ENCODE measurements around the gene ZDHHC11B. TPM values are rescaled to one million over a fixed set of nuclear protein-coding genes. Genes with fewer than 3 reads are reported as not detected.

ZDHHC11B gene
- total RNA-seq, 2 donors from 2014 or later = 0.75 to 1.3 TPM

DNA sequence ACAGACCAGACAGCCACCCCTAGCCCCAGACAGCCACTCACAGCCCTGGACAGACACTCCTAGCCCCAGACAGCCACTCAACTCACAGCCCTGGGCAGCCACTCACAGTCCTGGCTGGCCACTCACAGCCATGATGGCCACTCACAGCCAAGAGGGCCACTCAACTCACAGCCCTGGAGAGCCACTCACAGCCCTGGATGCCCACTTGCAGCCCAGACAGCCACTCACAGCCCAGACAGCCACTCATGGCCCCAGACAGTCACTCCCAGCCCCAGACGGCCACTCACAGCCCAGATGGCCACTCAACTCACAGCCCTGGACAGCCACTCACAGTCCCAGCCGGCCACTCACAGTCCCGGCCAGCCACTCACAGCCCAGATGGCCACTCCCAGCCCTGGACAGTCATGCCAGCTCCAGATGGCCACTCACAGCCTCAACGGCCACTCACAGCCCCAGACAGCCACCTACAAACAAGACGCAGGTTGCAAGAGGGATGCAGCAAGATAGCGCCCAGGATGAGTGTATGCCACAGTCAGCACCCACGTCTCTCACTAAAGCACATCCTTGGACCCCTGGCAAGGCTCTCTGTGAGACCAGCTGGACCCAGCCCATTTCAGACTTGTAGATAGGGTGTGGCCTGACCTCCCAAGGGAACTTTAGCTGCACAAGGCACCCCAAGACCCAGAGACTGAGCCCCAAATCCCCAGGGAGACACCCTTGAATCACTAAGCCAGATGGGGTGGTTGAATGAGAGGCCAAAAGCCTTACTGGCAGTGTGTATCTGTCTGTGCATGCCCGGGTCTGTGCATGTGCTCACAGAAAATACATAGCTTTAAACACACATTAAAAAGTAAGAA is 22.4 kb downstream of the ZDHHC11B start:
- no peak overlapping the region for H3K4me3 Mint-ChIP-seq
- H3K36me3 Mint-ChIP-seq (ENCODE audit: low read depth) = no peaks in the 10 kb centered on the region
- no peaks in the 10 kb centered on the region for H3K4me1 Mint-ChIP-seq
- Histone ChIP-seq H3K9ac (ENCODE audit: extremely low read depth, low read length, poor library complexity, severe bottlenecking) (no peak overlapping the region), H3K27ac (ENCODE audit: low read depth, low read length) (no peak overlapping the region), H3K9me3 (ENCODE audit: control insufficient read depth, low read length) (no peaks in the 10 kb centered on the region), H3K4me3 (ENCODE audit: low read length) (no peak overlapping the region), H3K4me1 (ENCODE audit: control insufficient read depth, insufficient read depth, low read length) (peaks cover 4% of the 10 kb centered on the region), H3K36me3 (ENCODE audit: control insufficient read depth, insufficient read depth, low read length) (no peaks in the 10 kb centered on the region), H3K27me3 (ENCODE audit: control insufficient read depth, insufficient read depth, low read length, poor library complexity, severe bottlenecking) (no peaks in the 10 kb centered on the region)
- DNase-seq = peak; percentile 43
- no peak overlapping the region for H3K27ac Mint-ChIP-seq
- peaks cover 10% of the 10 kb centered on the region for H3K27me3 Mint-ChIP-seq (ENCODE audit: insufficient read depth)
- H3K9me3 Mint-ChIP-seq = peaks cover 14% of the 10 kb centered on the region
- WGBS, 2 experiments (ENCODE audit: insufficient coverage in 1 of 2, insufficient read length in 1 of 2) = 85 to 96% methylated on average over 6 to 8 of the region's 8 CpGs
- TF ChIP-seq, protein P1, sequence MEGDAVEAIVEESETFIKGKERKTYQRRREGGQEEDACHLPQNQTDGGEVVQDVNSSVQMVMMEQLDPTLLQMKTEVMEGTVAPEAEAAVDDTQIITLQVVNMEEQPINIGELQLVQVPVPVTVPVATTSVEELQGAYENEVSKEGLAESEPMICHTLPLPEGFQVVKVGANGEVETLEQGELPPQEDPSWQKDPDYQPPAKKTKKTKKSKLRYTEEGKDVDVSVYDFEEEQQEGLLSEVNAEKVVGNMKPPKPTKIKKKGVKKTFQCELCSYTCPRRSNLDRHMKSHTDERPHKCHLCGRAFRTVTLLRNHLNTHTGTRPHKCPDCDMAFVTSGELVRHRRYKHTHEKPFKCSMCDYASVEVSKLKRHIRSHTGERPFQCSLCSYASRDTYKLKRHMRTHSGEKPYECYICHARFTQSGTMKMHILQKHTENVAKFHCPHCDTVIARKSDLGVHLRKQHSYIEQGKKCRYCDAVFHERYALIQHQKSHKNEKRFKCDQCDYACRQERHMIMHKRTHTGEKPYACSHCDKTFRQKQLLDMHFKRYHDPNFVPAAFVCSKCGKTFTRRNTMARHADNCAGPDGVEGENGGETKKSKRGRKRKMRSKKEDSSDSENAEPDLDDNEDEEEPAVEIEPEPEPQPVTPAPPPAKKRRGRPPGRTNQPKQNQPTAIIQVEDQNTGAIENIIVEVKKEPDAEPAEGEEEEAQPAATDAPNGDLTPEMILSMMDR (conservative IDR thresholded peaks at IDR 0.05) = no peak

GRCh38 chr5:761059-761771 is 23.3 kb downstream of the ZDHHC11B start:
- WGBS, 2 experiments (ENCODE audit: insufficient coverage in 1 of 2, insufficient read length in 1 of 2) = 87 to 89% methylated on average over 11 to 15 of the region's 15 CpGs
- Mint-ChIP-seq H3K9me3 (peaks cover 14% of the 10 kb centered on the region), H3K36me3 (ENCODE audit: low read depth) (no peaks in the 10 kb centered on the region), H3K27me3 (ENCODE audit: insufficient read depth) (peaks cover 9% of the 10 kb centered on the region), H3K27ac (no peak overlapping the region), H3K4me1 (no peaks in the 10 kb centered on the region), H3K4me3 (no peak overlapping the region)
- Histone ChIP-seq H3K9ac (ENCODE audit: extremely low read depth, low read length, poor library complexity, severe bottlenecking) (no peak overlapping the region), H3K27me3 (ENCODE audit: control insufficient read depth, insufficient read depth, low read length, poor library complexity, severe bottlenecking) (no peaks in the 10 kb centered on the region), H3K4me1 (ENCODE audit: control insufficient read depth, insufficient read depth, low read length) (peaks cover 4% of the 10 kb centered on the region), H3K36me3 (ENCODE audit: control insufficient read depth, insufficient read depth, low read length) (no peaks in the 10 kb centered on the region), H3K9me3 (ENCODE audit: control insufficient read depth, low read length) (no peaks in the 10 kb centered on the region), H3K4me3 (ENCODE audit: low read length) (no peak overlapping the region), H3K27ac (ENCODE audit: low read depth, low read length) (no peak overlapping the region)
- peak; percentile 35 for DNase-seq
- TF ChIP-seq, protein P1 (conservative IDR thresholded peaks at IDR 0.05) = no peak

DNA sequence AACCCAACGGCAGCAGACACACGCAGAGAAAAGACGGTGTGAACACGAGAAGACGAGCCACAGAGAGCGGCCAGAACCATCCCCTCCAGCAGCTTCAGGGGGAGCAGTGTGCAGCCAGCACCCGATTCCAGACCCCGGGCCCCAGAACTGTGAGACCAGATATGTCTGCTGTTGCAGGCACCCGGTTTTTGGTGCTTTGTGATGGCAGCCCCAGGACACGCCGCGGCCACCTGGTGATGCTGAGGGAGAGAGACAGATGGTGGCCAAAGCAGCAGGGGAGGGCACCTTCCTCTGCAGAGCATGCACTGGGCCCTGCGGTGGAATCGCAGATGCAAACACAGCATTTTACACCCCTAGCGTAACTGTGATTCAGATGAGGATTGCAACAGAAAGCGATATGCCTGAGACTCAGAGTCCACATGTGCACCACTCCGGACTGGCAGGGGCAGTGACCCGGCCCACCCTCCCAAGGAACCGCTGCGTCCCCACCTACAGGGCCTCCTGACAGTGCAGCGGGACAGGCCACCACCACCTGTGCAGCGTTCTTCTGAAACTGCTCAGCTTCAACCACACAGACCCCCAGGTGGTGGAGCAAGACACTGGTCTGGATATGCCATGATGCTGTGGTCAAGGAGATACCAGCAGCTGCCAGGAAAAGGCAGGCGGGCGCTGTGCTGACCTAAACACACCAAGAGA is 24.0 kb downstream of the ZDHHC11B start:
- Histone ChIP-seq H3K4me1 (ENCODE audit: control insufficient read depth, insufficient read depth, low read length) (peaks cover 4% of the 10 kb centered on the region), H3K27me3 (ENCODE audit: control insufficient read depth, insufficient read depth, low read length, poor library complexity, severe bottlenecking) (no peaks in the 10 kb centered on the region), H3K27ac (ENCODE audit: low read depth, low read length) (no peak overlapping the region), H3K36me3 (ENCODE audit: control insufficient read depth, insufficient read depth, low read length) (no peaks in the 10 kb centered on the region), H3K9me3 (ENCODE audit: control insufficient read depth, low read length) (no peaks in the 10 kb centered on the region), H3K4me3 (ENCODE audit: low read length) (no peak overlapping the region), H3K9ac (ENCODE audit: extremely low read depth, low read length, poor library complexity, severe bottlenecking) (no peak overlapping the region)
- Mint-ChIP-seq H3K9me3 (peaks cover 10% of the 10 kb centered on the region), H3K36me3 (ENCODE audit: low read depth) (no peaks in the 10 kb centered on the region), H3K27ac (no peak overlapping the region), H3K4me1 (no peaks in the 10 kb centered on the region), H3K27me3 (ENCODE audit: insufficient read depth) (peaks cover 5% of the 10 kb centered on the region), H3K4me3 (no peak overlapping the region)
- WGBS, 2 experiments (ENCODE audit: insufficient coverage in 1 of 2, insufficient read length in 1 of 2) = 92 to 93% methylated on average over 20 to 24 of the region's 24 CpGs
- DNase-seq = peak; percentile 35
- TF ChIP-seq, protein P1 (conservative IDR thresholded peaks at IDR 0.05) = no peak
